Activated CD4-positive, alpha-beta T cell treated with anti-CD3 and anti-CD28 coated beads, Interleukin-2, amount 50 U/mL, for 24 hours (primary cell): Measurements from ENCODE around the gene PDE6B.
A peak's percentile ranks its signal among the peaks of the same experiment; 100 is the strongest.
"Not testable (repeated sequence)": the region's sequence is repeated elsewhere in the genome, so short reads cannot be mapped to it uniquely, and the experiment has no call there.

Experiments used
- DNase-seq, 2 donors: peaks; one replicate each; pipeline ENCODE4 v3.0.0-alpha.2; 2020; ENCODE audit warnings: low read depth in 1 of 2, low spot score in 1 of 2

Gene PDE6B

DNA sequence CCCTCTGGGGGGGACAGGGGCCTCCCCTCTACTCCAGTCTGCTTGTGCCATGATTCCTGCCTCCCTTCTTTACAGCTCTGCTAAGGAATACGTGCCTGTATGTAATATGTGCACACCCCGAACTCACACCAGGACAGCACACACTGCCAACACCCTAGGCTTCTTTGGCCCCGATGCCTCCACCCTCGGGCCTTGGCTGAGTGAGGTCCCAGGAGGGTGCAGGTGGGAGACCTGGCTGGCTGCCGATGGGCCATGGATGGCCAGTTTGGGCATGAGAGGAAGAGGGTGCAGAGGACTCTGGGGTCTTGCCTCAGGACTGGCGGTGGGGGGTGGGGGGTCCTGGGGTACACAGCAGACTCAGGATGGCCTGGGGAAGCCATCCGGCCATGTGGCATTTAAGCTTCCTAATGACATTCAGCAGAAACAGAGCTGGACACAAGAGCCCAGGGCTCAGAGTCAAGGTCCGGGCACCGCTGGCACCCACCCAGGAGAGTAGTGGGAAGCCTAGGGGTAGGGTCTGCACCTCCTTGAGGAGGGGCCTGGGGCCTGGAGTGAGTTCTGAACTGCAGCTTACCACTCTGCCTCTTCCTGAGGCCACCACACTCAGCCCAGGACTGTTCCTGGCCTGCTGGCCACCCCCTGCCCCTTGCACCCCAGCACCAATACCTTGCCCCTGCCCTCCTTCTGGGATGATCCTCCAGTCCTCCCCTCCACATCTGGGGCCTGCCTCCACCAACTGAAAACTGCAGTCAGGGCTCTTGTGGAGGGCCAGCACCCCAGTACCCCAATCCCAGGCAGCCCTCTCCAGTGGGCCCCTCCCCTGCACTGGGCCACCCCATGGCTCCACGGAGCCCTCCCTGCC lies 78.2 kb downstream of the PDE6B start:
- DNase-seq: no peak

DNA sequence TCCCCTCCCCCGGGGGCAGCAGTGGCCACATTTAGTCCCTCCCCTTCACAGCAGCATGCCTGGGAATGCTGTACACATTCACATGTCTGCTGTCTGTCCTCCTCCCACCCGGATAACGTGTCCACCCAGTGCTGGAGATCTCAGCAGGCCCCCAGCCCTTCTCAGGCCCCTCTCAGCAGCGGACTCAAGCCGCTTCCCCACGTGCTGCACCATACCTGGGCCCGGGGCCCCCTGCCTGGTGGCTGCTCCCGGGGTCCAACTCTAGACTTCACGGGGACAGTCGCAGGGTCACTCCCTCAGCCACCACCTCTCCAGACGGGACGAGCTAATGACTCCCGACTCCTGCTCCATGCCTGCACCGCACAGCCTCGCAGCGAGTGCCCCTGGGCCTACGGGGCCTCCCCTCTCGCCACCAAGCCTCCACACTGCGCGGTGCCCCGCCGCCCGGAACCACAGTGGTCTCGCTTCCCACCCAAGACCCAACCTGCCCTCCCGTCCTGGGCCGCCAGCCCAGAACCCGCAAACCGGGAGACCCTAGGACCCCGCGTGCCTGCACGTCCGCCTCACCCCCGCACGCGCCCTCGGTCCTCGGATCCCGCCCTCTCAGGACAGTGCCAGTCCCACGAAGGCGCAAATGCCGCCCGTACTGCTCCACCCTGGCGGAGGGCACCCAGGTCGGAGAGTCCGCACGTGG lies 79.0 kb downstream of the PDE6B start:
- DNase-seq: no peak

DNA sequence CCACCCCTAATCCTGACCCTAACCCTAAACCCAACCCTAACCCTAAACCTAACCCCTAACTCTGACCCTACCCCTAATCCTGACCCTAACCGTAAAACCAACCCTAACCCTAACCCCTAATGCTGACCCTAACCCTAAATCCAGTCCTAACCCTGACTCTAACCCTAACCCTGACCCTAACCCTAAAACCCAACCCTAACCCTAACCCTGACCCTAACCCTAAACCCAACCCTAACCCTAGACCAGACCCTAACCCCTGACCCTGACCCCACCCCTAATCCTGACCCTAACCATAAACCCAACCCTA lies 79.6 kb downstream of the PDE6B start:
- no peak for DNase-seq

DNA sequence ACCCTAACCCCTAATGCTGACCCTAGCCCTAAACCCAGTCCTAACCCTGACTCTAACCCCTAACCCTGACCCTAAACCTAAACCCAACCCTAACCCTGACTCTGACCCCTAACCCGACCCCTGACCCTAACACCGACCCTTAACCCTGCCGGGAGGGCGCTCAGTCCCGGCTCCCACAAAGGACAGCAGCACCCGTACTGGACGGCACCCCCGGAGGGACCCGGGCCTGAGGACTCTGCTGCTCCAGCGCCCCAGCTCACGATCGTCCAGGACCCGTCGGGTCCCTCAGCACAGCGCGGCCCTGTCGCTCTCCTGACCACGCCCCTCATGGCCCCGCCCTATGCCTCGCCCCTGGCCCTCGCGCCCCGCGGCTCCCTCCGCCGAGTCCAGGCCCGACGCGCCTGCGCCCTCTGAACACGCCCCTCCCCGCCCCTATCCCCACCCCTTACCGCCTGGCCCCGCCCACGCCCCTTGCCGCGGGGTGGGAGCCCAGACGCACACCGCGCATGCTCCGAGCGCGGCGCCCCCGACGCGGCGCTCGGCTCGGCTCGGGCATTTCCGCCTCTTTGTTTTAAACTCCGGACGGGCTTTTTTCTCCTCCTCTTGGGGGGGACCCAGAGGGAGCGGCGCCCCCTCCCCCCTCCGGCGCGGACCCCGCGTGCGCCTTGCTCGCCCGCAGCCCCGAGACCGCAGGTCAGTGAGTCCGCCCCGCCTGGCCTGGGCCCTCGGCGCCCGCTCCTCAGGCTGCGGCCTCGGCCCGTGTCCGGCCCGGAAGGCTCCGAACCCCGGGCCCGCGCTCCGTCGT lies 80.1 kb downstream of the PDE6B start, which contains the start of gene PCGF3:
TSS of gene PCGF3 (plus strand) at position 555 of the 805 bp plus-strand sequence. CDS start 27,849 bp downstream, outside the sequence.
- DNase-seq: peak; percentile 94 to 97

DNA sequence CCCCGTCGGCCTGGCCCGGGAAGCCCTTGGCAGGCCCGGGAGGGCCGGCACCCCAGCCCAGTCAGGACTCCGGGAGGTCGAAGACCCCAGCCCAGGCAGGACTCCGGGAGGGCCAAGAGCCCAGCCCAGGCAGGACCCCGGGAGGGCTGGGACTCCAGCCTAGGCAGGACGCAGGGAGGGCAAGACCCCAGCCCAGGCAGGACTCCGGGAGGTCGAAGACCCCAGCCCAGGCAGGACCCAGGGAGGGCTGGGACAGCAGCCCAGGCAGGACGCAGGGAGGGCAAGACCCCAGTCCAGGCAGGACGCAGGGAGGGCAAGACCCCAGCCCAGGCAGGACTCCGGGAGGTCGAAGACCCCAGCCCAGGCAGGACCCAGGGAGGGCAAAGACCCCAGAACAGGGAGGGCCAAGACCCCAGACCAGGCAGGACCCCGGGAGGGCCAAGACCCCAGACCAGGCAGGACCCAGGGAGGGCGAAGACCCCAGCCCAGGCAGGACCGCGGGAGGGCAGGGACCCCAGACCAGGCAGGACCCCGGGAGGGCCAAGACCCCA lies 80.8 kb downstream of the PDE6B start:
- not testable (repeated sequence) for DNase-seq

DNA sequence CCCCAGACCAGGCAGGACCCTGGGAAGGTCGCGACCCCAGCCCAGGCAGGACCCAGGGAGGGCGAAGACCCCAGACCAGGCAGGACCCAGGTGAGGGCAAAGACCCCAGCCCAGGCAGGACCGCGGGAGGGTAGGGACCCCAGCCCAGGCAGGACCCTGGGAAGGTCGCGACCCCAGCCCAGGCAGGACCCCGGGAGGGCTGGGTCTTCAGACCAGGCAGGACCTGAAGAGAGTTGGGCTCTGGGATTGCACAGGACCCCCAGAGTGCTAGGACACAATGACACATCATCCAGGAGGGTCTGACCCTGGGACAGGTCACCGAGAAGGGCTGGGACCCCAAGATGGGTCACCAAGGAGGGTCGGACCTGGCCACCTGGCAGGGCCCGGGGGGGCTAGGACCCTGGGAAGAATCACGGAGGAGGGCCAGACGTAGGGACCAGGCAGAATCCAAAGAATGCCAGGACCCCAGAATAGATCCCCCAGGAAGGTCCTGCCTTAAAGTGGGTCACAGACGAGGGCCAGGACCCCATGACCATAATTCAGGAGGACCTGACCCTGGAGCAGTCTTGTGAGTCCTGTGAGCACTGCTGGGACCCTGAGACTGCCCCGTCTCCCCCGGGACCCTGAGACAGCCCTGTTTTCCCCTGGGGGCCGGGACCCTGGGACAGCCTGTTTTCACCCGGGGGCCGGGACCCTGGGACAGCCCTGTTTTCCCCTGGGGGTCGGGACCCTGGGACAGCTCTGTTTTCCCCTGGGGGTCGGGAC lies 81.6 kb downstream of the PDE6B start:
- DNase-seq: no peak

DNA sequence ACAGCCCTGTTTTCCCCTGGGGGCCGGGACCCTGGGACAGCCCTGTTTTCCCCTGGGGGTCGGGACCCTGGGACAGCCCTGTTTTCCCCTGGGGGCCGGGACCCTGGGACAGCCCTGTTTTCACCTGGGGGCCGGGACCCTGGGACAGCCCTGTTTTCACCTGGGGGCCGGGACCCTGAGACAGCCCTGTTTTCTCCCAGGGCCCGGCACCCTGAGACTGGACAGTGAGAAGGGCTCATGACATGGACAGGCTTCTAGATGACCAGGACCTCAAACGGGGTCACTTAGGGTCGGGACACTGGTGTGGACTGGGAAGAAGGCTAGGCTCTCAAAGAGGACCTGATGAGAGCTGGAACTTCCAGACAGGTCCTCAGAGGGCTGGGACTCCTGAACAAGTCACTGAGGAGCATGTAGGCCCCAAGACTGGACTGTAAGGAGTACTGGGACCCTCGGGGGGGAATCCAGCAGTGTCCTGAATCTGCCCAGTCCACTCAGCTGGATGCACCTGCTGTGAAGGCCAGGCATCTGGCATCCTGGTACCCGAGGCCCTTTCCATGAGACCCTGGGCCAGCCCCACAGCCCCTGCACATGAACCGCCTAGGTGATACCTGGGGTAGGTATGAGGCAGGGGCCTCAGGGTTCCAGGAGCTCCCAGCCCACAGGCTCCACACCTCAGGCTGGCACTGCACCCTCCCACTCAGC lies 82.7 kb downstream of the PDE6B start:
- no peak for DNase-seq

DNA sequence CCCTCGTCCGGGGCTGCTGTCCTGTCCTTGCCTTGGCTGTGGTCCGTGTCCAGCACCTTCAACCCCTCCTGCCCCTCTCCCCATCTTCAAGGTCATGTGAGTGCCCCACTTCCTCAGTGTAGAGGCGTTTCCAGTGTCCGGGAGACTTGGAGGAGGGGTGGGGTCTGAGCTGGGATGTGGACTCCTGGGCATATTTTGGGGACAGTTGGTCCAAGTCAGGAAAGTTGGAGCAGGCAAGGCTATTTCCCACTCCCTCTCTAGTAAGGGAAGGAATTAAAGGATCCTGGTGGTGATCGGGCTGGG lies 83.2 kb downstream of the PDE6B start:
- DNase-seq: no peak

DNA sequence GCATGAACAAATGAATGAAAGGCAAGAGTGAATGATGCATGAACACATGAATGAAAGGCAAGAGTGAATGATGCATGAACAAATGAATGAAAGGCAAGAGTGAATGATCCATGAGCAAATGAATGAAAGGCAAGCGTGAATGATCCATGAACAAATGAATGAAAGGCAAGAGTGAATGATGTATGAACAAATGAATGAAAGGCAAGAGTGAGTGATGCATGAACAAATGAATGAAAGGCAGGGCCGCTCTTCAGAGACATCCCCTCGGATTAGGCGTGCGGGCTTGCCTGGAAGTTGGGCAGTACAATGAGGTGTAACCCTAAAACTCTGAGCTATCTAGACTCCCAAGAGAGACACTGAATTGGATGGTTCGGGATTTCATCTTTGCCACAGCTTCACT lies 84.0 kb downstream of the PDE6B start:
- DNase-seq: no peak

DNA sequence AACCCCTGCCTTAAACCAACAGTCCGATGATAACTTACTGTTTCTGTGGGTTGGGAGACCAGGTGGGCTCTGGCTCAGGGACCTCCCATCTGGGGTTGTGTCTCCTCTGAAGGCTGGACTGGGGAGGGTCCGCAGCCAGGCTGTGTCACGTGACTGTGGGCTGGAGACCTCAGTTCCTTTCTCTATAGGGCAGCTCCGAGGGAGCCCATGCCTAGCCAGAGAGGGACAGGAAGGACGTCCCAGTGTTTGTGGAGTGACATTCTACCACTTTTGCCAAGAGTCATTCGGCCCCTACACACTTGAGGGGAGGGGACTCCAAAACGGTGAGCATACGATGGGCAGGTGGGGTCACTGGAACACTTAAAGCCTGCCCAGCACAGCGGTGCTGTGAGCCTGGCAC lies 84.7 kb downstream of the PDE6B start:
- DNase-seq: no peak

DNA sequence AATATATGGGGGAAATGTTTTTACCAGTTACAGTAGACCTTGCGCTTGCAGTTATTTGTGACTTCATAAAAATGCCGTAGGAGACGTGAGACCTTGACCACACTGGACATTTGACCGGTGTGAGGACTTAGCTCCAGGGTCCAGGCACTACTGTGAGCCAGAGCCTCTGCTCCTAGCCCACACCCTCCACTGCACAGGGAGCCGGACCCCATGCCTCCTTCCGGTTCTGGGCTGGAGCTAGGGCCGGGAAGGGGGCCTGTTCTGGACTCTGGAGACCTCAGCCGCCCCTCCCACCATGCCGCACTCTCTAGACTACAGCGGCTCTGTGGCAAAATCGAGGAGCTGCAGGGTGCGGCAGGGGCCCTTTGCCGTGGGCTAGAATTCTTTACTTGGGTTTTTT lies 85.5 kb downstream of the PDE6B start:
- no peak for DNase-seq

DNA sequence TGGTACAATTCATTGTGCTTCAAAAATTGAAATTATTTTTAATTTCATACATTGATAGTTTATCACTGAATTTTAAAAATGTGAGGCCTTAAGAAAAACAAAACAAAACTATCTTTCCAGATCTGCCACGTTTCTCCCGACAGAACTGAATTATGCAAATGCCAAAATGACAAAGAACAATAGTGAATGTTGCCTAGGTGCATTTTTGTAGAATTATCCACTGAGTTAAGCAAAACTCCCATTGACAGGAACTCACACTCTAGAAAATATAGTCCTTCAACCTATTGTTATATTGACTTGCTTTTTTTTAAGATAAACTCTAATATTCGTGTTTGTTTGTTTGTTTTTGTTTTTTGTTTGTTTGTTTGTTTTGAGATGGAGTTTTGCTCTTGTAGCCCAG lies 86.7 kb downstream of the PDE6B start:
- DNase-seq: no peak

DNA sequence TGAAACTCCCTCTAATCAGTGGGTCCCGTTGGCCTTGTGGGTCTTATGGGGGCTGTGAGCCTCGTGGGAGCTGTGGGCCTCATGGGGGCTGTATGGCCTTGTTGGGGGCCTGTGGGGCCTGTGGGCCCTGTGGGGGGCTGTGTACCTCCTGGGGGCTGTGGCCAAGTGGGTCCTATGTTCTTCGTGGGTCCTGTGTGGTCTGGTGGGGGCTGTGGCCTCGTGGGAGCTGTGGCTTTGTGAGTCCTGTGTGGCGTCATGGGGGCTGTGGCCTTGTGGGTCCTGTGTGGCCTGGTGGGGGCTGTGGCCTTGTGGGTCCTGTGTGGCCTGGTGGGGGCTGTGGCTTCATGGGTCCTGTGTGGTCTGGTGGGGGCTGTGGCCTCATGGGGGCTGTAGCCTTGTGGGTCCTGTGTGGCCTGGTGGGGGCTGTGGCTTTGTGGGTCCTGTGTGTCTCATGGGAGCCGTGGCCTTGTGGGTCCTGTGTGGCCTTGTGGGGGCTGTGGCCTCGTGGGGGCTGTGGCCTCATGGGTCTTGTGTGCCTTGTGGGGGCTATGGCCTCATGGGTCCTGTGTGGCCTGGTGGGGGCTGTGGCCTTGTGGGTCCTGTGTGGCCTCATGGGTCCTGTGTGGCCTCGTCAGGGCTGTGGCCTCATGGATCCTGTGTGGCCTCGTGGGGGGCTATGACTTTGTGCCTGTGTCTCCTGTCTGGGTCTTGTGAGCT lies 87.7 kb downstream of the PDE6B start:
- DNase-seq: no peak

DNA sequence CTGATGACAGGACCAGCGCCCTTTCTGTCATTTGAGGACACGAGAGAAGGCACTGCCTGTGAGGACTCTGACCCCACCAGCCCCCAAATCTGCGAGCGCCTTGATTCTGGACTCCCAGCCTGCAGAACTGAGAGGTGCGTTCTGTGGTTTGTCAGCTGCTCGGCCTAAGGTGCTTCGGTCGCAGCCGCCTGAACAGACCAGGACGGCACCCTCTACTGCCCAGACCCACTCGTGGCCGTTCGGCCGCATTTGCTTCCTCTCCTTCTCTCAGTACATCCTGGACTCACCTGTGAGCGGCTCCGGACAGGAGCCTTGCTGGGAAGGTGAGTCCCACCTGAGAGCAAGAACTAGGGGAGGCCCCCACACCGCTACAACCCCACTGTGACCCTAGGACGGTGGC lies 88.7 kb downstream of the PDE6B start:
- no peak for DNase-seq

DNA sequence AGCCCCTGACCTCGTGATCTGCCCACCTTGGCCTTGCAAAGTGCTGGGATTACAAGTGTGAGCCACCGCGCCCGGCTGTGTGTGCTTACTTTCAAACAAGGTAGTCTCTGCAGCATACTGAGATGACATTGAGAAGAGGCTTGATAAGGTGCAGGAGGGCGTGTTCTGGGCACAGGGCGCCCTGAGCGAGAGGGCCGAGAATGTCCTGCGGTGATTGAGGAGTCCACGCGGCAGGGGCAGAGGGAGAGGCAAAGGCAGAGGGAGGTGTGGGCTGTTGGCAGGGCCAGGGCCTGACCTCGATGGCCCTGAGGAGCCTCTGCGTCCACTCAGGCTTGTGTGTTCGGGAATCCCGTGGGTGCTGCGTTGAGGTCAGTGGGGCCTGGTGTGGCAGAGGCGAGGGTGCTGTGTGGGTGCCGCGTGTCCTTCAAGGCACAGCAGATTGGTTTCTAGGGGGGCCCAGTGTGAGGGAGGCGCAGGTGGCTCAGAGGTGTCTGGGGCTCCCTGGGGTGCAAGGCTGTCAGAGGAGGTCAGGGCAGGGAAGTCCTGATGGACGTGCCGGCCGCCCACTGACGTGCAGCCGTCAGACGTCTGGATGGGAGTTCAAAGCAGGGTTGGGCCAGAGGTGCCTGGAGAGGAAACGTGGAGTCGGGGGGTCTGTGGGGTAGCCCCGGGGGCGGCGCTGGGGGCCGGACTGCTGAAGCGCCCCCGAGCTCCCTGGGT lies 92.4 kb downstream of the PDE6B start:
- DNase-seq: no peak

DNA sequence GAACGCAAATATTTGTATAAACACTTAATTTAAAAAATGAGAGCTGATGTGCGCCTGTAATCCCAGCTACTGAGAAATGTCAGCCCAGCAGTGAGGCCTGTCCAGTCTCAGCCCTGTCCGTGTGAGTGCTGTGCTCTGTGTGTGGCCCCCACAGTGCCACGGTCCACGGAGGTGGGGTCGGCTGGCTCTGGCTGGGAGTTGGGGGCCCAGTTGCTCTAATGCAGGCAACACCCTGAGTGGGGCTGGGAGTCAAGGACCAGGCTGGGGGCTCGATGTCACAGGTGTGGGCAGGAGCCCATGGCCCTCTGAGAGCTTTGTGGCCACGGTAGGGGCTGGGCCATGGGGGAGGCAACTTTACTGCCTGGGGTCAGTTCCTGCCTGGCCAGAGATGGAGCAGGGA lies 93.1 kb downstream of the PDE6B start:
- no peak for DNase-seq
